Measurements from ENCODE around the gene KIF26B. TPM values are rescaled to one million over a fixed set of nuclear protein-coding genes. Genes with fewer than 3 reads are reported as not detected.

KIF26B gene
- total RNA-seq, 6 experiments from 2014 or later, result 0.31 to 0.55 (median 0.35) TPM

DNA sequence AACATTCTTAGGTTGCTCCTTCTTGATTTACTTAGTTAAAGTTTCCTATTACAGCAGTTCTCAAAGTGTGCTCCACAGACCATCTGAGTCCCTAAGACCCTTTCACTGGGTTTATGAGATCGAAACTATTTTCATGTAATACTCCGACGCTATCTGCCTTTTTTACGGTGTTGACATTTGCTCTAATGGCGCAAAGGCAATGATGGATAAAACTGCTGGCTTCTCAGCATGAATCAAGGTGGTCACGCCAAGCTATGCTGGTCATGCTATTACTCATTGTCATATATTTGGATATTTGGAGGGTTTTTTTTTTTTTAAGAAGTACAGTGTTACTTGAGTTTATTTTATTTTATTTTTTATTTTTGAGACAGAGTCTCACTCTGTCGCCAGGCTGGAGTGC is 235.1 kb downstream of the KIF26B start:
- 89% methylated on average over 7 of the region's 7 CpGs for WGBS (ENCODE audit: insufficient coverage, low coverage, low lambda C conversion rate, missing lambda C conversion rate)

DNA sequence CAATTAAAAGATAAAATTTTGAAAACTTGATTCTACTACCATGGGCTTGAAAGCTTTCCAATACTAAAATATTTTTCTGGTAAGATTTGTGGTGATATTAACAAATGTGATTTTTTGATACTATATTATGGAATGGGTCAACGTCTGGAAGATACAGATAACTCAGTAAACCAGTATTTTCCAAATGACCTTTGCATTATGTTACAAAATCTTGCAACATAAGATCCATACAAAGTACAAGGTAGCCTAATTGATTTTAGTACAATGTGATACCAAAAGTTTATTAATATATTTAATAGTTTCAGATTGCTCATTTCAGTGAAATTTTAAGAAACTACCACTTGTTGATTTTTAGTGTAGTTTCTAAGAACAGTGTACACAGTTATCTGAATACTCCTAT is 236.2 kb downstream of the KIF26B start:
- no peak for DNase-seq
- WGBS (ENCODE audit: insufficient coverage, low coverage, low lambda C conversion rate, missing lambda C conversion rate), result 30% methylated on average over 1 of the region's 1 CpG
- peak in 1 of 4 donors; percentile 72 for ATAC-seq
- Histone ChIP-seq H3K36me3 (no peaks in the 10 kb centered on the region), H3K27me3 (no peaks in the 10 kb centered on the region), H3K4me1 (no peaks in the 10 kb centered on the region), H3K9me3 (no peaks in the 10 kb centered on the region), H3K27ac (no peak overlapping the region), H3K4me3 (no peak overlapping the region)
- TF ChIP-seq, protein P1, sequence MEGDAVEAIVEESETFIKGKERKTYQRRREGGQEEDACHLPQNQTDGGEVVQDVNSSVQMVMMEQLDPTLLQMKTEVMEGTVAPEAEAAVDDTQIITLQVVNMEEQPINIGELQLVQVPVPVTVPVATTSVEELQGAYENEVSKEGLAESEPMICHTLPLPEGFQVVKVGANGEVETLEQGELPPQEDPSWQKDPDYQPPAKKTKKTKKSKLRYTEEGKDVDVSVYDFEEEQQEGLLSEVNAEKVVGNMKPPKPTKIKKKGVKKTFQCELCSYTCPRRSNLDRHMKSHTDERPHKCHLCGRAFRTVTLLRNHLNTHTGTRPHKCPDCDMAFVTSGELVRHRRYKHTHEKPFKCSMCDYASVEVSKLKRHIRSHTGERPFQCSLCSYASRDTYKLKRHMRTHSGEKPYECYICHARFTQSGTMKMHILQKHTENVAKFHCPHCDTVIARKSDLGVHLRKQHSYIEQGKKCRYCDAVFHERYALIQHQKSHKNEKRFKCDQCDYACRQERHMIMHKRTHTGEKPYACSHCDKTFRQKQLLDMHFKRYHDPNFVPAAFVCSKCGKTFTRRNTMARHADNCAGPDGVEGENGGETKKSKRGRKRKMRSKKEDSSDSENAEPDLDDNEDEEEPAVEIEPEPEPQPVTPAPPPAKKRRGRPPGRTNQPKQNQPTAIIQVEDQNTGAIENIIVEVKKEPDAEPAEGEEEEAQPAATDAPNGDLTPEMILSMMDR (IDR thresholded peaks at IDR 0.05), result no peak
- intact Hi-C loops (cut with DNase I), result no loop called here

More for the DNA sequence above, 235.1 kb downstream of the KIF26B start:
- H3K4me3 ChIP-seq, result no peak overlapping the region
- DNase-seq, result no peak
- H3K9me3 ChIP-seq, result no peaks in the 10 kb centered on the region
- H3K36me3 ChIP-seq, result no peaks in the 10 kb centered on the region
- TF ChIP-seq, protein P1 (IDR thresholded peaks at IDR 0.05), result no peak
- TF ChIP-seq POLR2A (IDR thresholded peaks at IDR 0.05), result no peak
- H3K4me1 ChIP-seq, result no peaks in the 10 kb centered on the region
- intact Hi-C loops (cut with DNase I), result loop anchor here in 1 of 2 donors (10.0 kb wide), 1 partner anchor 225 kb away; no protein-coding TSS in a partner anchor
- H3K27ac ChIP-seq, result no peak overlapping the region
- no peak for ATAC-seq
- no peaks in the 10 kb centered on the region for H3K27me3 ChIP-seq

DNA sequence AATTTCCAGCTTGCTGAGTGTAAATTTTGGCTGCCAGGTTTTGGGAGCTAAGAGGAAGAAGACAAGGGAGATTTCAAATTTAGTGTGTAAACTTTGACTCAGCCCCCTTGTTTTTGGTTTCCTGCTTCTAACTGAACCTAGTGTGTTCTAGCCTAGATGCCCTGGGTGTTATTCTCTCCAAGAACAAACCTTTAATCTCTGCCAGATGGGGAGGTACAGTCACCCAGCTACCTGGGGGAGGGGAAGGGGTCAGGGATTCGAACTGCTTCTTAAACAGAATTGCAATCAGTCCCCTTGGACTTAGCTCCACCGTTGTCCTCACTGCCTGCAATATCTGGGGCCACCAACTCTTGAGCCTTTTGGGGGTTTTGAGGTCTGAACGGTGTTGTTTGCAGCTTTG is 238.9 kb downstream of the KIF26B start:
- DNase-seq (no peak), ATAC-seq (no peak)
- WGBS (ENCODE audit: insufficient coverage, low coverage, low lambda C conversion rate, missing lambda C conversion rate), result 54% methylated on average over 2 of the region's 3 CpGs
- H3K27ac ChIP-seq, result no peak overlapping the region
- intact Hi-C loops (cut with DNase I), result no loop called here
- no peaks in the 10 kb centered on the region for H3K4me1 ChIP-seq
- TF ChIP-seq, protein P1 (IDR thresholded peaks at IDR 0.05), result no peak
- no peak for TF ChIP-seq POLR2A (IDR thresholded peaks at IDR 0.05)
- H3K36me3 ChIP-seq, result no peaks in the 10 kb centered on the region
- no peak overlapping the region for H3K4me3 ChIP-seq
- H3K27me3 ChIP-seq, result no peaks in the 10 kb centered on the region
- H3K9me3 ChIP-seq, result no peaks in the 10 kb centered on the region

DNA sequence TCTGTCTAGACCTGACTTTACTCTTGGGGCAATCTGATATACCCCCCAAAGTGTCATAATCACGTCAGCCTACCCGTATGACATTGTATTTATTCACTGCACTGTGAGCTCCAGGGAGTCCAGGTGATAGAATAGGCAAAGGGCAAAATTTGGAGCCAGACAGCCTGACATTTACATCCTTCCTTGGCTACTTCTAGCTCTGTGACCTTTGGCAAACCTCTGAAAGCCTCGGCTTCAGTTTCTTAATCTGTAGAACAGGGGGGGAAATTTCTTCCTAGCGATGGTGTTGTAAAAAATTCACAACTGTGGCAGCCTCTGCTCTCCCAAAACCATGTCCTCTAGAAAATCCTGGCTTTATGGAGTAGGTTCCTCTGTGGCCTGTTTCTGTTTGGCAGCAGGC is 240.9 kb downstream of the KIF26B start:
- no peaks in the 10 kb centered on the region for H3K9me3 ChIP-seq
- ATAC-seq (no peak), DNase-seq (no peak)
- no peak overlapping the region for H3K27ac ChIP-seq
- intact Hi-C loops (cut with DNase I), result no loop called here
- no peaks in the 10 kb centered on the region for H3K36me3 ChIP-seq
- H3K4me3 ChIP-seq, result no peak overlapping the region
- TF ChIP-seq, protein P1 (IDR thresholded peaks at IDR 0.05), result no peak
- TF ChIP-seq POLR2A (IDR thresholded peaks at IDR 0.05), result no peak
- WGBS (ENCODE audit: insufficient coverage, low coverage, low lambda C conversion rate, missing lambda C conversion rate), result 35% methylated on average over 4 of the region's 4 CpGs
- no peaks in the 10 kb centered on the region for H3K27me3 ChIP-seq
- H3K4me1 ChIP-seq, result no peaks in the 10 kb centered on the region

DNA sequence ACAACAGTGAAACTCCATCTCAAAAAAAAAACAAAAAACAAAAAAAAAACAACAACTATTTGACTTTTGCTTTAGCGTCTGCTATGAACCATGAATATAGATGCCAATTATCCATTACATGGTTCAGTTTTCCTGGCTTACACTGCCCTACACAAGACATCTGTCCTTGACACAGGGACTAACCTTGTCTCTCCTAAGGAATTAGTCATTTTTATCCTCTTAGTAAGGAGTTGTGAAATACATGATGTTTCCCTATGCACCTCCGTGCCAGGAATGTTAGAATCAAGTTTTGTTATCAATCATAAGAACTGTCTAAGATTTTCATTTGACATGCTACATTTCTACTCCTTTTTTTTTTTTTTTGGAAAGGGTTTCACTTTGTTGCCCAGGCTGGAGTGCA is 241.8 kb downstream of the KIF26B start:
- intact Hi-C loops (cut with DNase I), result no loop called here
- Histone ChIP-seq H3K4me1 (no peaks in the 10 kb centered on the region), H3K36me3 (no peaks in the 10 kb centered on the region), H3K4me3 (no peak overlapping the region), H3K9me3 (no peaks in the 10 kb centered on the region), H3K27me3 (no peaks in the 10 kb centered on the region), H3K27ac (no peak overlapping the region)
- TF ChIP-seq POLR2A (IDR thresholded peaks at IDR 0.05), result no peak
- TF ChIP-seq, protein P1 (IDR thresholded peaks at IDR 0.05), result no peak
- 70% methylated on average over 2 of the region's 2 CpGs for WGBS (ENCODE audit: insufficient coverage, low coverage, low lambda C conversion rate, missing lambda C conversion rate)
- DNase-seq (no peak), ATAC-seq (no peak)
